K562 (cell line): ENCODE measurements around the gene IRF2BP2. TPM values are rescaled to one million over a fixed set of nuclear protein-coding genes. Genes with fewer than 3 reads are reported as not detected.

Experiments used
- ARHGAP35 ChIP-seq: fragments of 450-650 bp; IDR thresholded peaks from 2 replicates; pipeline ENCODE4 v1.6.1; 2018; ENCODE audit not compliant: partially characterized antibody
- CTCF ChIP-seq, 3 experiments: IDR thresholded peaks in 2 of 3; conservative IDR thresholded peaks in 1 of 3; 2 replicates each; pipeline ENCODE4 v1.5.1; 2011 to 2012; ENCODE audit warnings: low read length in 3 of 3, mild to moderate bottlenecking in 3 of 3, control low read depth in 2 of 3, improper control_type of control experiment in 1 of 3, inconsistent platforms in 1 of 3, low read depth in 1 of 3, mixed read lengths in 1 of 3, moderate library complexity in 1 of 3; ENCODE audit not compliant: insufficient read depth in 2 of 3
- DIDO1 ChIP-seq: fragments of 450-650 bp; IDR thresholded peaks from 2 replicates; pipeline ENCODE4 v1.6.1; 2016; ENCODE audit warnings: low read depth, missing biosample characterization, missing genetic modification characterization
- DMBX1 ChIP-seq: fragments of 250-450 bp; sonication (Bioruptor Pico); IDR thresholded peaks from 2 replicates; pipeline ENCODE4 v1.8.0; 2022; ENCODE audit warnings: inconsistent platforms, mild to moderate bottlenecking, moderate library complexity, borderline replicate concordance
- EP300 ChIP-seq: IDR thresholded peaks from 2 replicates; pipeline ENCODE4 v1.6.1; 2012; ENCODE audit warnings: low read length, improper control_type of control experiment
- FOXP4 ChIP-seq: sonication (generic); formaldehyde crosslinking; IDR thresholded peaks from 2 replicates; pipeline ENCODE4 v1.8.0; 2022; ENCODE audit warnings: mild to moderate bottlenecking, missing genetic modification reagents, borderline replicate concordance
- HMG20B ChIP-seq: fragments of 250-450 bp; sonication (Bioruptor Pico); IDR thresholded peaks from 2 replicates; pipeline ENCODE4 v1.5.0; 2021; ENCODE audit warnings: mild to moderate bottlenecking
- MYBL2 ChIP-seq, 2 experiments: fragments of 450-650 bp in 1 of 2; sonication (generic) in 1 of 2; formaldehyde crosslinking in 1 of 2; IDR thresholded peaks; 2 replicates each; pipeline versions ENCODE4 v1.6.1 to v1.8.1; 2017 to 2022; ENCODE audit warnings: borderline replicate concordance in 1 of 2, inconsistent platforms in 1 of 2, low read depth in 1 of 2, mild to moderate bottlenecking in 1 of 2, missing genetic modification reagents in 1 of 2, moderate library complexity in 1 of 2
- NFRKB ChIP-seq: fragments of 450-650 bp; IDR thresholded peaks from 2 replicates; pipeline ENCODE4 v1.6.1; 2016; ENCODE audit warnings: low read depth
- NR2F6 ChIP-seq: fragments of 450-650 bp; formaldehyde crosslinking; IDR thresholded peaks from 2 replicates; pipeline ENCODE4 v1.4.0; 2020; ENCODE audit warnings: mild to moderate bottlenecking
- PHF8 ChIP-seq: fragments of 200-600 bp; sonication (generic); IDR thresholded peaks from 2 replicates; pipeline ENCODE4 v1.6.1; 2012; ENCODE audit warnings: mixed run types, mild to moderate bottlenecking, inconsistent platforms, low read length, moderate library complexity, borderline replicate concordance
- RERE ChIP-seq: sonication (generic); formaldehyde crosslinking; IDR thresholded peaks from 2 replicates; pipeline ENCODE4 v1.8.0; 2023; ENCODE audit warnings: missing genetic modification reagents, mild to moderate bottlenecking, borderline replicate concordance
- TCF15 ChIP-seq: fragments of 250-450 bp; sonication (Bioruptor Pico); IDR thresholded peaks from 2 replicates; pipeline ENCODE4 v1.8.0; 2022; ENCODE audit warnings: moderate library complexity, mild to moderate bottlenecking, inconsistent platforms
- ZNF408 ChIP-seq: fragments of 250-450 bp; sonication (Bioruptor Pico); IDR thresholded peaks from 2 replicates; pipeline ENCODE4 v1.4.0; 2020; ENCODE audit warnings: low read depth, mild to moderate bottlenecking, moderate library complexity
- ZNF449 ChIP-seq: fragments of 250-450 bp; sonication (Bioruptor Pico); IDR thresholded peaks from 2 replicates; pipeline ENCODE4 v1.8.0; 2022; ENCODE audit warnings: moderate library complexity, mild to moderate bottlenecking, inconsistent platforms
- ZNF830 ChIP-seq: fragments of 250-450 bp; sonication (Bioruptor Pico); IDR thresholded peaks from 2 replicates; pipeline ENCODE4 v1.5.0; 2021; ENCODE audit warnings: mild to moderate bottlenecking
- polyA plus RNA-seq, 8 experiments: library from polyadenylated mRNA; depleted of rRNA in 4 of 8; stranded (reverse) in 5 of 8; unstranded in 3 of 8; fragments of >200 nt; fragmentation: Nextera tagmentation in 2 of 8; fragmentation: Illumina TruSeq in 1 of 8; extraction: Ambion mirVana in 2 of 8; extraction: Trizol in 1 of 8; gene quantifications; 2 replicates each; pipeline versions ENCODE4 v1.2.1 to v1.2.3, GENCODE V29; 2011 to 2014; ENCODE audit warnings: inconsistent platforms in 1 of 8, missing spikeins in 1 of 8
- total RNA-seq, 7 experiments: library from RNA; depleted of rRNA in 6 of 7; stranded (reverse); fragments of >200 nt in 6 of 7; fragmentation: Illumina TruSeq in 2 of 7; extraction: Trizol in 2 of 7; gene quantifications; 2 replicates each; pipeline versions ENCODE4 v1.2.1 to v1.2.3, GENCODE V29; 2011 to 2021; ENCODE audit warnings: low replicate concordance in 1 of 7

The IRF2BP2 gene
- total and polyA plus RNA-seq, 9 of the 15 experiments (the other 6 are each of a cell fraction or from before 2014, with no cell fraction given), result 7.7 to 68.6 (median 22.1) TPM

GRCh38 chr1:234579967-234580366, 30.0 kb downstream of the IRF2BP2 start (continued):
- TF ChIP-seq MYBL2 (IDR thresholded peaks at IDR 0.05; ENCODE audit: low read depth), result no peak
- no peak for TF ChIP-seq MYBL2 (CRISPR knock-in tag; IDR thresholded peaks at IDR 0.05; ENCODE audit: borderline replicate concordance)
- TF ChIP-seq ZNF830 (CRISPR knock-in tag), result no peak
- no peak for TF ChIP-seq FOXP4 (CRISPR knock-in tag)
- no peak for TF ChIP-seq PHF8
- TF ChIP-seq TCF15 (CRISPR knock-in tag), result no peak
- TF ChIP-seq ARHGAP35, result no peak
- no peak for TF ChIP-seq ZNF408 (CRISPR knock-in tag)
- TF ChIP-seq NFRKB, result no peak
- TF ChIP-seq HMG20B, result no peak
- no peak for TF ChIP-seq NR2F6 (CRISPR knock-in tag)
- no peak for TF ChIP-seq ZNF449 (CRISPR knock-in tag)
- TF ChIP-seq DMBX1 (CRISPR knock-in tag), result peak; percentile 45; the same call in 1 of the 2 replicates
- no peak for TF ChIP-seq RERE
- no peak for TF ChIP-seq DIDO1 (tag)
- TF ChIP-seq CTCF (IDR thresholded peaks at IDR 0.05 in 2 of 3, conservative IDR thresholded peaks at IDR 0.05 in 1 of 3; ENCODE audit: insufficient read depth in 2 of 3, low read depth in 1 of 3, low read length in 3 of 3), result peak; percentile 34 to 57 (median 52); a peak in 5 of 6 replicates
- TF ChIP-seq EP300, result no peak
